GM23248 (cell line): ENCODE measurements around the gene IL17RE.

Experiments
- EZH2 ChIP-seq: fragments of 200-600 bp; sonication (generic); IDR thresholded peaks from 2 replicates; pipeline ENCODE4 v1.6.1; 2018; ENCODE audit warnings: antibody characterized with exemption, mild to moderate bottlenecking; ENCODE audit not compliant: insufficient read depth, poor library complexity, severe bottlenecking
- EZH2phosphoT487 ChIP-seq: fragments of 200-600 bp; sonication (generic); IDR thresholded peaks from 2 replicates; pipeline ENCODE4 v1.6.1; 2018; ENCODE audit warnings: antibody characterized with exemption, moderate library complexity, mild to moderate bottlenecking, low read depth; ENCODE audit not compliant: insufficient read depth

- TF ChIP-seq EZH2phosphoT487 = no peak
- no peak for TF ChIP-seq EZH2
Observed at GRCh38 chr3:9932535-9932842, 29.8 kb downstream of the IL17RE start.
